HepG2 (cell line): ENCODE results near the gene ACE. TPM values are rescaled to one million over a fixed set of nuclear protein-coding genes. Genes with fewer than 3 reads are reported as not detected.

Experiments
- ATAC-seq: fragments of 200-7000 bp; cut with Tn5 transposase; 3 replicates; pipeline ENCODE4 v1.9.1; 2020; ENCODE audit warnings: mild to moderate bottlenecking, moderate library complexity
- BruUV-seq: library from RNA; stranded (reverse); fragments of 400-500 nt; replicated peaks from 2 replicates; lab custom pipeline; 2021; lab: Mats Ljungman, UMichigan
- CTCF ChIA-PET: fragments of 300-600 bp; formaldehyde crosslinking; extraction: SDS; loops from one replicate; lab custom pipeline; 2021; ENCODE audit warnings: low total read pairs, inconsistent platforms, low intra/inter-chr PET ratio; lab: Yijun Ruan, JAX
- POLR2A ChIA-PET: fragments of 350-600 bp; sonication (Branson Sonifier 250); formaldehyde crosslinking; loops from one replicate; lab custom pipeline; 2020; ENCODE audit warnings: antibody characterized with exemption, inconsistent platforms; lab: Yijun Ruan, JAX
- DNase-seq: peaks from one replicate; pipeline ENCODE4 v3.0.0-alpha.2; 2015; ENCODE audit warnings: low spot score
- FAIRE-seq: peaks from 3 replicates; lab custom pipeline; 2011; peaks lifted over from hg19 to GRCh38; lab: Jason Lieb, UNC
- H2AFZ ChIP-seq: one replicate; pipeline ENCODE4 v1.6.1; 2011; ENCODE audit warnings: low read length, inconsistent platforms
- H3K27ac ChIP-seq: fragments of 300-600 bp; 3 replicates; pipeline ENCODE4 v1.8.0; 2011; ENCODE audit warnings: mixed run types, mild to moderate bottlenecking, mixed read lengths, low read length, inconsistent platforms; ENCODE audit not compliant: insufficient read depth; ENCODE audit errors: extremely low read length
- H3K27me3 ChIP-seq, 2 experiments: fragments of 200-600 bp in 1 of 2; 2 replicates in 1 of 2; 3 replicates in 1 of 2; pipeline versions ENCODE4 v1.6.0 to v1.8.0; 2011; ENCODE audit warnings: low read length in 2 of 2, mild to moderate bottlenecking in 2 of 2, moderate library complexity in 2 of 2, inconsistent platforms in 1 of 2; ENCODE audit not compliant: insufficient read depth in 2 of 2, control insufficient read depth in 1 of 2
- H3K36me3 ChIP-seq, 2 experiments: fragments of 200-600 bp in 1 of 2; replicated peaks in 1 of 2; 2 replicates in 1 of 2; 3 replicates in 1 of 2; pipeline versions ENCODE4 v1.5.1 to v1.8.0; 2011; ENCODE audit warnings: low read length in 2 of 2, inconsistent platforms in 1 of 2; ENCODE audit not compliant: insufficient read depth in 2 of 2, control insufficient read depth in 1 of 2
- H3K4me1 ChIP-seq: 2 replicates; pipeline ENCODE4 v1.5.1; 2012; ENCODE audit warnings: low read length, inconsistent platforms; ENCODE audit not compliant: insufficient read depth
- H3K4me2 ChIP-seq: 2 replicates; pipeline ENCODE4 v1.6.0; 2011; ENCODE audit warnings: low read depth, low read length, inconsistent platforms
- H3K4me3 ChIP-seq, 3 experiments: fragments of 200-600 bp in 1 of 3; sonication (generic), shearing (Covaris generic) in 1 of 3; replicated peaks in 1 of 3; 2 replicates each; pipeline ENCODE4 v1.5.1; 2011 to 2016; ENCODE audit warnings: low read length in 3 of 3, inconsistent platforms in 2 of 3, low read depth in 2 of 3, mild to moderate bottlenecking in 2 of 3, control low read depth in 1 of 3, mixed read lengths in 1 of 3; ENCODE audit not compliant: insufficient read depth in 1 of 3
- H3K79me2 ChIP-seq: one replicate; pipeline ENCODE4 v1.6.1; 2011; ENCODE audit warnings: low read length, inconsistent platforms; ENCODE audit not compliant: insufficient read depth
- H3K9ac ChIP-seq: 2 replicates; pipeline ENCODE4 v1.6.0; 2011; ENCODE audit warnings: mild to moderate bottlenecking, low read depth, low read length, inconsistent platforms; ENCODE audit not compliant: insufficient read depth
- H3K9me3 ChIP-seq: 2 replicates; pipeline ENCODE4 v1.5.1; 2012; ENCODE audit warnings: mild to moderate bottlenecking, low read length
- H4K20me1 ChIP-seq: 2 replicates; pipeline ENCODE4 v1.6.0; 2011; ENCODE audit warnings: inconsistent platforms, mild to moderate bottlenecking, low read length, moderate library complexity; ENCODE audit not compliant: insufficient read depth
- ARID5B ChIP-seq: IDR thresholded peaks from 2 replicates; pipeline ENCODE4 v1.4.0; 2020; ENCODE audit warnings: mild to moderate bottlenecking, missing genetic modification reagents
- KLF16 ChIP-seq, 2 experiments: sonication (generic) in 1 of 2; formaldehyde crosslinking in 1 of 2; IDR thresholded peaks; 2 replicates each; pipeline versions ENCODE4 v1.6.1 to v1.8.0; 2016 to 2023; ENCODE audit warnings: missing genetic modification reagents in 2 of 2, missing compliant biosample characterization in 1 of 2
- MBD4 ChIP-seq: IDR thresholded peaks from 2 replicates; pipeline ENCODE4 v1.6.1; 2012; ENCODE audit warnings: low read length, inconsistent platforms, borderline replicate concordance
- PBX2 ChIP-seq: IDR thresholded peaks from 2 replicates; pipeline ENCODE4 v1.6.1; 2016; ENCODE audit warnings: control low read depth
- RFX3 ChIP-seq: IDR thresholded peaks from 2 replicates; pipeline ENCODE4 v1.6.1; 2016; ENCODE audit warnings: missing biosample characterization, missing genetic modification reagents
- SRSF1 ChIP-seq: fragments of 200-400 bp; formaldehyde crosslinking; optimal IDR thresholded peaks from 2 replicates; pipeline ENCODE3; 2017; ENCODE audit warnings: mild to moderate bottlenecking, low read depth, low read length, moderate library complexity
- SRY ChIP-seq: sonication (generic); formaldehyde crosslinking; IDR thresholded peaks from 2 replicates; pipeline ENCODE4 v1.8.0; 2022; ENCODE audit warnings: mild to moderate bottlenecking, missing genetic modification reagents
- ZNF143 ChIP-seq: sonication (generic); formaldehyde crosslinking; IDR thresholded peaks from 2 replicates; pipeline ENCODE4 v1.4.0; 2020; ENCODE audit warnings: missing genetic modification reagents
- ZNF761 ChIP-seq: sonication (generic); formaldehyde crosslinking; conservative IDR thresholded peaks from 2 replicates; pipeline ENCODE4 v1.4.0; 2020; ENCODE audit warnings: mild to moderate bottlenecking, missing genetic modification reagents
- ZSCAN30 ChIP-seq: sonication (generic); formaldehyde crosslinking; IDR thresholded peaks from 2 replicates; pipeline ENCODE4 v1.5.0; 2020; ENCODE audit warnings: mild to moderate bottlenecking, missing genetic modification reagents
- WGBS: methylation state at CpG from one replicate; pipeline ENCODE4 v1.1.6; 2017; ENCODE audit warnings: low lambda C conversion rate; 5-methylcytosine and 5-hydroxymethylcytosine counted together
- in situ Hi-C: cut with HindIII; loops from 2 replicates; pipeline ENCODE4 v1.10.0; 2017; ENCODE audit warnings: low pct_unique_long_range_greater_than_20kb; ENCODE audit not compliant: extremely low pct_ligation_motif_present
- intact Hi-C: fragments of 100-400 bp; cut with micrococcal nuclease; formaldehyde crosslinking; loops from one replicate; pipeline ENCODE4 v1.10.0; 2022; ENCODE audit not compliant: unreplicated experiment
- polyA plus RNA-seq, 8 experiments: library from polyadenylated mRNA; depleted of rRNA in 3 of 8; stranded (reverse) in 7 of 8; unstranded in 1 of 8; fragments of >200 nt; fragmentation: Illumina TruSeq in 4 of 8; extraction: Trizol in 4 of 8; gene quantifications; 2 replicates each; pipeline versions ENCODE4 v1.2.1 to v1.2.3, GENCODE V29; 2011 to 2016; ENCODE audit warnings: low read depth in 4 of 8, missing spikeins in 1 of 8, mixed read lengths in 1 of 8; ENCODE audit not compliant: insufficient read depth in 1 of 8
- total RNA-seq, 5 experiments: library from RNA; depleted of rRNA; stranded (reverse); fragments of >200 nt; fragmentation: Illumina TruSeq; extraction: Trizol; gene quantifications; 2 replicates each; pipeline ENCODE4 v1.2.3, GENCODE V29; 2016; ENCODE audit warnings: low read depth in 1 of 5
- TF ChIP-seq, protein P1 (sequence below): sonication (generic); formaldehyde crosslinking; IDR thresholded peaks from 2 replicates; pipeline ENCODE4 v1.4.0; 2020; ENCODE audit warnings: missing genetic modification reagents

ACE gene
- total and polyA plus RNA-seq, 2 of the 13 experiments (the other 11 are each of a cell fraction or from before 2014, with no cell fraction given), result 0.08 to 0.13 TPM

GRCh38 chr17:63530557-63531021, 53.7 kb downstream of the ACE start:
- TSS peak; percentile 65 for BruUV-seq
- DNase-seq (no peak), FAIRE-seq (no peak), ATAC-seq (peak; percentile 8; the same call in 2 of the 3 replicates)
- Histone ChIP-seq H3K4me1 (peaks cover 40% of the 10 kb centered on the region), H3K9me3 (no peaks in the 10 kb centered on the region), H3K4me2 (peak overlapping the region; percentile 62), H3K4me3 (peak overlapping the region in 1 of 3 experiments; percentile 46; a peak in 1 of 6 replicates), H2AFZ (no peak overlapping the region), H3K9ac (no peak overlapping the region), H3K36me3 (no peaks in the 10 kb centered on the region), H4K20me1 (no peaks in the 10 kb centered on the region), H3K27me3 (peaks cover 4 to 35% of the 10 kb centered on the region in 2 experiments; a peak in 4 of 5 replicates), H3K79me2 (no peaks in the 10 kb centered on the region), H3K27ac (peak overlapping the region; percentile 69)
- ChIA-PET POLR2A (interaction anchor here (0.8 to 2.4 kb wide), 11 partner anchors 8 to 91 kb away, joined by 3 to 19 read pairs (median 4); partner anchors contain the start of genes DCAF7, KCNH6 and MAP3K3), CTCF (no interaction called here)
- intact Hi-C loops (loop anchor here (1.0 kb wide), 1 partner anchor 20 kb away; the partner anchor contains the start of gene DCAF7), in situ Hi-C loops (no loop called here)
- no CpG with 5 or more reads among the region's 3 CpGs for WGBS
- no peak for TF ChIP-seq RFX3
- no peak for TF ChIP-seq ZSCAN30 (CRISPR knock-in tag)
- no peak for TF ChIP-seq ARID5B
- TF ChIP-seq, protein P1, sequence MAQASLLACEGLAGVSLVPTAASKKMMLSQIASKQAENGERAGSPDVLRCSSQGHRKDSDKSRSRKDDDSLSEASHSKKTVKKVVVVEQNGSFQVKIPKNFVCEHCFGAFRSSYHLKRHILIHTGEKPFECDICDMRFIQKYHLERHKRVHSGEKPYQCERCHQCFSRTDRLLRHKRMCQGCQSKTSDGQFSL (CRISPR knock-in tag), result peak; percentile 38; the same call in 1 of the 2 replicates
- no peak for TF ChIP-seq ZNF761
- no peak for TF ChIP-seq MBD4
- TF ChIP-seq SRY (CRISPR knock-in tag), result peak; percentile 46; the same call in 1 of the 2 replicates
- no peak for TF ChIP-seq KLF16 (CRISPR knock-in tag; IDR thresholded peaks at IDR 0.05)
- no peak for TF ChIP-seq PBX2
- peak; percentile 1 for TF ChIP-seq SRSF1
- TF ChIP-seq ZNF143, result no peak
